ENCODE data around the gene ZNF280A.

Gene ZNF280A, protein sequence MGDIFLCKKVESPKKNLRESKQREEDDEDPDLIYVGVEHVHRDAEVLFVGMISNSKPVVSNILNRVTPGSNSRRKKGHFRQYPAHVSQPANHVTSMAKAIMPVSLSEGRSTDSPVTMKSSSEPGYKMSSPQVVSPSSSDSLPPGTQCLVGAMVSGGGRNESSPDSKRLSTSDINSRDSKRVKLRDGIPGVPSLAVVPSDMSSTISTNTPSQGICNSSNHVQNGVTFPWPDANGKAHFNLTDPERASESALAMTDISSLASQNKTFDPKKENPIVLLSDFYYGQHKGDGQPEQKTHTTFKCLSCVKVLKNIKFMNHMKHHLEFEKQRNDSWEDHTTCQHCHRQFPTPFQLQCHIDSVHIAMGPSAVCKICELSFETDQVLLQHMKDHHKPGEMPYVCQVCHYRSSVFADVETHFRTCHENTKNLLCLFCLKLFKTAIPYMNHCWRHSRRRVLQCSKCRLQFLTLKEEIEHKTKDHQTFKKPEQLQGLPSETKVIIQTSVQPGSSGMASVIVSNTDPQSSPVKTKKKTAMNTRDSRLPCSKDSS

DNA sequence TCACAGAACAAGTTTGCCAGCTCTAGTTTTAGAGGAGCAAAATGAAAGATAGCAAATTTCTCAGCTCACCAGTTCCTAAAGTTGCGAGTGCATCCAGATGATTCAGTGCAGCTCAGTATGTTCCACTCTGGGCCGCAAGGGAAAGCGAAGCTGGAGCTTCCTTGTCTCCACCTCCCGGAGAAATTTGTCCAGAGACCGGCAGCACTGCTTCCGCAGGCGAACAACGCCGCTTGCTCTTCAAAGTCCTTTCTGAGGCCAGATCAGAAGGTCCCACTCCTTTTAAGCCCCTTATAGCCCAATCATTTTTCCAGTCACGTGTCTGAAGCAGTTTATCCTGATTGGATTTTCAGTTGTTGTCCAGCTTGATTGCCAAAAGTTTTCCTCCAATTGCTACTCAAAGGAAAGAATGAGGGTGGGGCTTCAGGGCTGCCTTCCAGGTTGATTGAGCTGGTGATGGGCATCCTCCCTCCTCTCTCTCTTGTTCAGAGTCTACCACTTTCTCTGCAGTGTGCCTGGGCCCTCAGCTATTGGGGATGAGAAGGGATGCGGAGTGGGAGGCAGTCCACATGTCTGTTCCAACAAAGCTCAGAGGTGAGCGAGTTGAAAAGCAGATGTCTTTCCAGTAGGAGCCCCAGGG lies at the start of gene ZNF280A:
Gene ZNF280A (minus strand): TSS at position 251 of the 637 bp plus-strand sequence. CDS start 4,640 bp downstream, outside the sequence.
- in situ Hi-C loops (cut with HindIII; ENCODE audit: low pct_ligation_motif_present, low pct_unique_long_range_greater_than_20kb, low sequenced_read_pairs), result no loop called here
- DNase-seq, result no peak

DNA sequence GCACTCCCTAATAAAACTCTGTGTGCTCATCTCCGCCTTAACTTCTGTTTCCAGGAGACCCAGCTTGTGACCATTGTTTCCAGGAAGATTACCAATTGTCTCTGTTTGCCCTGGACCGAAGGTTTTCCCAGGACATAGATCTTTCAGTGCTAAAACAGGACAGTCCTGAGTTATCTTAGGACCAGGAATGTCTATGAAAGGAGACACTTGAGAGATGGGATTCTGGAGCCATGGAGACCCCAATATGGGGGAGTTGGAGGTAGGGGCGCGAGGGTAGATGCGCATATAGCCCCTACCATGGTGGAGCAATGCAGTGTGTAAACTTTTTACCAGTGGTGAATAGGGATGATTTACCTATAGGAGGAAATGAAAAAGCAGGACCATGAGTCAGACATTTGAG lies 49.1 kb upstream of the ZNF280A start:
- in situ Hi-C loops (cut with HindIII; ENCODE audit: low pct_ligation_motif_present, low pct_unique_long_range_greater_than_20kb, low sequenced_read_pairs), result no loop called here
- DNase-seq, result no peak

DNA sequence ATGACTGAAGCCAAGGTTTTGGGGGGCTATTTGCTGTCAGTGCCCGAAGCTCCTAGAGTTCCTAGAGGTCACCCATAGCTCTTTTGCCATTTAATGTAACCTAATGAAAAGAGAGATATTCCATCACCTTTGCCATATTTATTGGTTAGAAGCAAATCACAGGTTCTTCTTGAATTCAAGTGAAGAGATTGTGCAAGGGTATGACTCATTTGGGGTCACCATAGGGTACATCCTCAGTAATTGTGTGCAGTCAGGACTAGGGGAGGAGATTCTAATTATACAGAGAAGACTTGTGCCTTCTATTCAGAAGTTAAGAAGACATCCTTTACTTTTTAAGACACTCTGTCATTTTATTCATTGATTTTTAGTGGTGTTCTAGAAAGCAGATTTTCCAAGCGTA lies 45.9 kb upstream of the ZNF280A start:
- in situ Hi-C loops (cut with HindIII; ENCODE audit: low pct_ligation_motif_present, low pct_unique_long_range_greater_than_20kb, low sequenced_read_pairs), result no loop called here
- DNase-seq, result no peak

DNA sequence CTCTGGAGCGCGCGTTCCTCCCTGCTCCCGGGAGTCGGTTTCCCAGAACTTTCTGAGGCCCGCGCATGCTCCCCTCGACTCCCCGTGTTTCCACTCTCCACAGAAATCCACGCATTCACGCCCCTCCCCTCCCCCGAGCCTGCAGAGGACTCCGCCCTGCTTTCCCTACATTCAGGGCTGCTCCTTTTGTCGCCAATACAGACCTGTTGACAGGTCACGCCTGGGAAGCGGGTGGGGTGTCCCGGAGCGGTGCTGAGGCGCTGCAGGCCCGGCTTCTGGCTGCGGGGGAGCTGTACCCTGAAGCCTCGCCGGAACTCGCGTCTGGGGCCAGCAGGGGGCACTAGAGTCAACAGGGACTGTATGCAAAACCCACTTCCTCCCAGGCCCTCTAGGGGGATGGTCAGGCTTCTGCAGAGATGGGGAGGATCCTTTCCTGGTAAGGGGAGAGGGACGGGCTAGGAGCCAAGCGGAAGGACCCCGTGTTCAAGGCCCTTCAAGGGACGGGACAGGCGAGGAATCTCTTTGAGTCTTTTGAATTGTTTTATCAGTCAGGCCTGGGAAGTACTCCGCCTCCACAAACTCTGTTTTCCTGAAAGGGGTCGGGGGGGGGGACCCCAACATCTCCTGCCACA lies 39.0 kb upstream of the ZNF280A start, which contains the start of gene PRAME:
Gene PRAME (minus strand): TSS at position 294 of the 632 bp plus-strand sequence. CDS start 2,433 bp downstream, outside the sequence.
- DNase-seq, result peak; percentile 91
- in situ Hi-C loops (cut with HindIII; ENCODE audit: low pct_ligation_motif_present, low pct_unique_long_range_greater_than_20kb, low sequenced_read_pairs), result no loop called here

DNA sequence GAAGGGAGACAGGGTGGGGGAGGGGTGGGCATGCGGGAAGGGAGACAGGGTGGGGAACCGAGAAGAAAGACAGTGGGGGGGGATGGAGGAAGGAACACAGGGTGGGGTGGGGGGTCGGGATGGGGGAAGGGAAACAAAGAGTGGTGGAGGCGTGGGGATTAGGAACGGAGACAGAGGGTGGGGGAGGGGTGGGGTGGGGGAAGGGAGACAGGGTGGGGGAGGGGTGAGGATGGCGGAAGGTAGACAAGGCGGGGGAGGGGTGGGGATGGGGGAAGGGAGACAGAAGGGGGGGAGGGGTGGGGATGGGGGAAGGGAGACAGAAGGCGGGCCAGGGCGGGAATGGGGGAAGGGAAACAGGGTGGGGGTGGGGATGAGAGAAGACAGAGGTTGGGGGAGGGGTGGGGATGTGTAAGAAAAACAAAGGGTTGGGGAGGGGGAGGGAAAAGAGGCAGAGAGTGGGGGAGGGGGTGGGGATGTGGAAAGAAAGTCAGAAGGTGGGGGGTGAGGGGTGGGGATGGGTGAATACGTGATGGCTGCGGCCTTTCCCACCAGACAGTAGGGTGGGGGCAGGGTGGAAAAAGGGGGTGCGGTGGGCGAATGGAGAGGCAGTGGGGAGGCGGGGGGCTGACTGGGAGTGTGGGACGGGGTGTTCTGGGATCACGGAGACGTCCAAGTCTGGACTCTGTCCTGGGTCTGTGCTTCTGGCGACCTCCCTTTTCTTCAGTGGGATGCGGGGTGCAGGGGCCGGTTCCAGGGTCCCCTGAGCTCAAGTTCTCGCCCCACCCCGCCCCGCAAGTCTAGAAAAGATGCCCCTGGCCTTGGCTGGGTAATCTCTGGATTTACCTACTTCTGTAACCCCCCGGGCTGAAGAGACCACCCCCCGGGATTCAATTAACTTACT lies 38.3 kb upstream of the ZNF280A start:
- in situ Hi-C loops (cut with HindIII; ENCODE audit: low pct_ligation_motif_present, low pct_unique_long_range_greater_than_20kb, low sequenced_read_pairs), result no loop called here
- DNase-seq, result no peak

DNA sequence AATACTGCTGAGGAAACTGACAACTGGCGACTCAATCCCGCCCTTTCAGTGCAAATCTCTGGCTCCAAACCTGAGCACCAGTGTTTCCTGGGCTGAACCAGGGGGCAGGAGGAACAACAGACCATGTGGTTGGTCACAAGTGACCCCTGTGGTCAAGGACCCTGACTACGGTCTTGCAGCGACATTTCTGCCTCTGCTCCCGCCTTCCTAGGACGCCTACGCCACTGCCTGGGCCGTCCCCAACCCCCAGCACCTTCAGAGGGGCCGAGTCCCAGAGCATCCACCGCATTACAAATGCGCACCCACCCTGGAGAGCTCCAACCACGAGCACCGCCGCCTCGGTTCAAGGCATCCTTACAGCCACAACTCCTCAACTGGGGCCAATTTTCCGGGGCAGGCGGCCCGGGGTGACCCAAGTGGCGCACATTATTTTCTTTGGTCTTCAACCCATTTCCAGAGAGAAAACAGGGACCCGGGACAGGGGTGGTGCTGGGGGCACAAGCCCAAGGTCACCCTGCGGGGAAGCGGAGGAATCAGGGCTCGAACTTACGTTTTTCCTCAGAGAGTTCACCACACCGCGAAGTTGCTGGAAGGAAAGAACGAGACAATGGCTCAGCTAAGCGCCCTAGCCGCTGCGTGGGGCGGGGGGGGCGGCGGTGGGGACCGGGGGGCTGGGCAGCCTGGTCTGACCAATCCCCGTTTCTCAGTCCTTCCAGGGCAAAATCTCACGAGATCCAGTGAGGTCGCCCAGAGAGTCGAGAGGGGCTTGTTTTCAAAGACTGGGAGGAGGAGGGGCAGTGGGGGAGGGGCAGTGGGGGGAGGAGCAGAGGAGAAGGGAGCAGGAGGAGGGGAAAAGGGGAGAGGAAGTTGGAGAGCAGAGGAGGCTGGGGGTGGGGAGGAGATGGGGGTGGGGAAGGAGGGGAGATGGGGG lies 37.2 kb upstream of the ZNF280A start:
- in situ Hi-C loops (cut with HindIII; ENCODE audit: low pct_ligation_motif_present, low pct_unique_long_range_greater_than_20kb, low sequenced_read_pairs), result no loop called here

DNA sequence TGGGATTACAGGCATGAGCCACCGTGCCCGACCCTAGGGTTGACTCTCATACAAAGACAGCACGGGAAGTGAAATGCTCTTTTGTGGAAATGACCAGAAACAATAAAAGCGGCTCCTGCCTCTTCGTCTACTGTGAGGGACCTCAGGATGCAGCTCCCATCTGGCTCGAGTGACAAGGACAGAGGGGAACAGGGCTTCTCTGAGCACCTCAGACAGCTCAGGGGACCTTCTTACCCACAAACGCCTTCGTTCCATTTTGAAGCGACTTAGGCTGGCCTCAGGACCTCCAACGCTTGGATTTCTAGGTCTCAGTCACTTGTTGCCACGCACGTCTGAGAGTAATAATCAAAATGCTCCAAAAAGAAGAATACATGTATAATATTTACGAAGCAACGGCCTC lies 36.5 kb upstream of the ZNF280A start:
- in situ Hi-C loops (cut with HindIII; ENCODE audit: low pct_ligation_motif_present, low pct_unique_long_range_greater_than_20kb, low sequenced_read_pairs), result no loop called here
- DNase-seq, result no peak

More for the DNA sequence above, 37.2 kb upstream of the ZNF280A start:
- DNase-seq, result no peak

DNA sequence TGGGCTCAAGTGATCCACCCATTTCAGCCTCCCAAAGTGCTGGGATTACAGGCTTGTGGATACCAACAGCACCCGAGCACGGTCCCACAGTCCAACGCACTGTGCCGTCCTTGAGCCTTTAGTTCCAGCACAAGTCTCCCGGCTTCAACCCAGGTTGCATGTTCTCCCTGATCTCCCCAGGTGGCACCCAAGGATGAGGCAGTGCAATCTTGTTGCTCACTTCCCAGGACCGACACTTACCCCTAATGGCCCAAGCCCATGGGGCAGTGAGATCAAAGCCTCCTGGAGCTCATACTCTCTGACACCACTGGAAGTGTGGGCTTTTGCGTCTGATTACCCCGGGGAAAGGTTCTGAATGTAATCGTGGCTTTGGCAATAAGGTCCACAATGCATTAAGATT lies 35.5 kb upstream of the ZNF280A start:
- no peak for DNase-seq
- in situ Hi-C loops (cut with HindIII; ENCODE audit: low pct_ligation_motif_present, low pct_unique_long_range_greater_than_20kb, low sequenced_read_pairs), result no loop called here

DNA sequence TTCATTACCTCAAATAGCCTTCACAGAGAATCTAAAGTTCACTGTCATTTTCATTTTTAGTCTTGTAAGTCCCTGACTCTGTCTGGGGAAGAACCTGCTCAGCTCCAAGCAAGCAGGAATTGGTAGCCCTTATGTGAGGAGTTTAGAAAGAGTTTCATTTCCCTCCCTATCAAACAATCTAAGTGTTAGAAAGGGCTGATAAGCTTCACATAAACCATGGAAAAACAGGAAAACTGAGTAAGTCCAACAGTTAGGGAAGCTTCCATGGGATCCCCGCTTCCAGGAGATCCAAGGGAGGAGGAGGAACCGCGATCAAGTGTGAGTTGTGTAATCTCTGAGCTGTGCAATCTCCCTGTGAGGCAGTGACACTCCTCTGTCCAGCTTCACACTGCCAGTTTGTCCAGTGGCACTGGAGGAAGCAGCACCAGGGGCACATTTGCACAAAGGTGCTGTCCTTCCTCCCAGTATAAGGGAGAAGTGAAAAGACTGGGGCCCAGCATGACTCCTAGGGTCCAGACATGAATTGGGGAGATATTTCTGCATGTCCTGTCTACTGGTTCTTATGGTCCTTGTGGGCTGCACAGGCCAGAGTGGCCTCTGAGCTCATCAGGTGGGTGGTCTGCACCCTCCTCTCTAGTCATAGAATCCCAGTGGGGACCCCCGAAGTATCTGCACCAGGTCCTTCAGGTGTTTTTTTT lies 34.7 kb upstream of the ZNF280A start:
- no peak for DNase-seq
- in situ Hi-C loops (cut with HindIII; ENCODE audit: low pct_ligation_motif_present, low pct_unique_long_range_greater_than_20kb, low sequenced_read_pairs), result no loop called here

DNA sequence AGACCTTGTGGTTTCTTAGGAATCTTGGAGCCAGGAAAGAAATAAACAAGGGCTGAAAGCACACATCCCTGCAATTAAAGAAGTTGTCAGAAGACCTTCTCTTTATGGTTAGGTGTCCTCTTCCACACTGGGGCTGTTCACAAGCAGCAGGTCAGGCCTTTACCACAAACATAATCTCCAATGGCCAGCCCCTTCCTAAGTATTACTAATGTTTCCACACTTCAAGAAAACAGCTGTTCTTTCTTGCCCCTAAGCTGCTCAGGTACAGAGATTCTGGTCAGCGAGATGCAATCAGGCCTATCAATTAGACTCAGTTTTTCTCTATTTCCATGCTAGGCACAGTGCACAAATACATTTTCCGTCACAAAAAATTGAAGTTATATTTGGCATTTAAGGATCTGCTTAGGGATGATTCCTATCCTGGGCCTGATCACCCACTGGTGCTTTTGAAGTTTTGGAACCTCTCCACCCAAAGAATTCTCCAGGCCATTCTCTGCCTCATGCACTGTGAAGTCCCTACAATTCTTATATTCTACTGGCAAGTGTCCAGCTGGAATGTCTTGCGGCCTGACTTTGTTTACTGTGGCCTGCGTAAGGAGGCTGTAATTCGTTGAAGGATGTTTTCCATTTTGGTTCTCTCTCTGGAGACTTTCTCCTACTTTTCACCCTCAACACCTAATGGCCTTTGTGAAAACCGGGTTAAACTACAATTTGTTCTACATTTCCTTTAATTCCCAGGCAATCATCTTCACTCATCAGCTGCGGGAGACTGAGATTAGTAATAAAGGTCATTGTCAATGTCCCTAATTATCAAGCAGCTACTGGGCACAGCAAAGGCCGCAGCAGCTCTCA lies 33.9 kb upstream of the ZNF280A start:
- in situ Hi-C loops (cut with HindIII; ENCODE audit: low pct_ligation_motif_present, low pct_unique_long_range_greater_than_20kb, low sequenced_read_pairs), result no loop called here
- no peak for DNase-seq

DNA sequence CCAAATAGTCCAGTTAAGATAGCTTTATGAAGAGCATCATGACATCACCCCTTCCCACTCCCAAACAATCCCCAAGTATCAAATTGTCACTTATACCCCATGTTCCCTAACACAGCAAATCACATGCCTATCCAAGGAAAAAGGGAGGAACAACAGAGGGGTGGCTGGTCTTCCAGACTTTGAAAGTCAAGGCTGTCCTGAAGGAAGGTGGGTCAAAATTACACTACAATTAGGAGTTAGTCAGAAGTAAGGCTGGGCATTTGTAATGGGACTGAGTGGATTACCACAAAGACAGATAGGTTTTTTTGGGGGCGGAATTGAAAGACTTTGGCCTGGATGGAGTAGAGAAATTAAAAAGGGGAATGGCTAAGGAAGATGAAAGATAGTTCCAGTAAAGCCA lies 33.1 kb upstream of the ZNF280A start:
- in situ Hi-C loops (cut with HindIII; ENCODE audit: low pct_ligation_motif_present, low pct_unique_long_range_greater_than_20kb, low sequenced_read_pairs), result no loop called here

DNA sequence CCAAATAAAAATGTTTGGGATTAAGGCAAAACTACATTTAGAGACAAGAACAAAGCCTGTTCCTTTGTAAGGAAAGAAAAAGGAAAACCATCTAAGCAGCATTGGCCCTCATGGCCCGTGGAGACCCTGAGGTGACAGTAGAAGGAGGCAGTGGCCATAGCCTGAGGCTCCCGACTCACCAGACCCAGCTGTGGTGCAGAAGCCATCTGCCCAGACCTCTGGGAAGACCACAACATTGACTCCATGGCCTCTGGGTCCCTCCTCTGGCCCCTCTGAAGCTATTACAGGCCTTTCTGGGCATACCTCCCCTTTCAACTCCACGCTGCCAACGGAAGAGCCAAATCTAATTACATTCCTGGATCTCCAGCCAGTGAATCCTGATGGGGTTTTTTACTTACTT lies 32.6 kb upstream of the ZNF280A start:
- in situ Hi-C loops (cut with HindIII; ENCODE audit: low pct_ligation_motif_present, low pct_unique_long_range_greater_than_20kb, low sequenced_read_pairs), result no loop called here
- DNase-seq, result no peak

More for the DNA sequence above, 33.1 kb upstream of the ZNF280A start:
- no peak for DNase-seq

DNA sequence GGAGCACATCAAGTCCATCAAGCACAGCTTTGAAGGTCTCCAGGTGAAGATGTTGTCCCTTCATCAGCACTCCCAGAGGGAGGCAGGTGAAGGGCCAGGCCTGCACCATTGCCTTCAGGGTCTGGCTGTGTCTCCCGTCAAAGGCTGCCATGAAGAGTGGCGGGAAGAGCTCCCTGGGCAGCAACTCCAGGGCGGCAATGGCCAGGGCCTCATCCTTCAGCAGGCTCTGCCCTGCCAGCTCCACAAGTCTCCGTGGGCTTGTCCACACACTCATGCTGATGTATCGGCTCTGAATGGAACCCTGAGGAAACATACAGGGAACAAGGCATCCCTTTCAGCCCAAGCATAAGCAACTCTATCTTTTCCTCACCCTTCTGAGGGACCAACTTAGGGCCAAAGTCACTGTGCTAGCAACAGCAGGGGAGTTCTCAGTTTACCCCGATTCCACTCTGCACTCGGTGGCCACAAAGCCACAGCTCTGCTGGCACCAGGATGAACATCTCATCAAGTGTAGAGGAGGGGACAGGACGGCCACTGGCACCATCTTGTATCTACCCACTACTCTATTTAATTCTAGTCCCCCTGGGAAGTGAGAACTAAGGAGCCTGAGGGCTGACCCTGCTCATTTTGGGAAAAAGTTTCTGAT lies 30.8 kb upstream of the ZNF280A start:
- in situ Hi-C loops (cut with HindIII; ENCODE audit: low pct_ligation_motif_present, low pct_unique_long_range_greater_than_20kb, low sequenced_read_pairs), result no loop called here
- DNase-seq, result no peak

DNA sequence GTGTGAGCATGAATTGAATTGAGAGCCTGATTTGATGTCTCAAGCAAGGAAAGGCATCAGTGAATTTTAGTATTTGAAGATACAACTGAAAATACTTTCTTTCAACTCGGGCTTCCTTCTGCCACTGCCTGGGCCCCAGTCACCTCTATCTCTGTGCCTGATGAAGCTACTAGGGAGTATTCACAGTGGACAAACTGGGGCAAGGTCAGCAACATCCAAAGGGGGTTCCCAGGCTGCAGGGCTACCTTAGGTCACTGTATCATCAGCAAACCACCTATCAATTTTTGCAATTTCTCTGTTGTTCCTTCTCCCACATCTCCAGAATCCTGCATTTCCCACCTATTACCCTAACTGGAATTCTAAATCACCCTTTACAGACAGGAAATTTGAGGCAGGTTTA lies 28.8 kb upstream of the ZNF280A start:
- DNase-seq, result no peak
- in situ Hi-C loops (cut with HindIII; ENCODE audit: low pct_ligation_motif_present, low pct_unique_long_range_greater_than_20kb, low sequenced_read_pairs), result no loop called here

DNA sequence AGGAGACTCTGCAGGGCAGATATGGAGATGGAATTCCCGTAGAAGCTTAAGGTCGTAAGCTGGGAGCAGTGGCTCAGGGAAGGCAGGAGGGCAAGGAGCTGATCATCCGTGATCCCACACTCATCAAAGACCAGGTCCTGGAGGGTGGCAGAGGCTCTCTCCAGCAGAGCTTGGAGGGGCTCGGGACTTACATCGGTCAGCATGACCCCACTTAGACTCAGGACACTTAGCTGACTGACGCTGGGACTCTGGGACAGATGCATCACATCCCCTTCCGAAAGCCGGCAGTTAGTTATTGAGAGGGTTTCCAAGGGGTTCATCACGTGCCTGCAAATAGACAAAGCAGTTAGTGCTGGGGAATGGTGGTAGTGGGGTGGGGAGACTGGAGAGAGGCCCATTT lies 28.2 kb upstream of the ZNF280A start:
- in situ Hi-C loops (cut with HindIII; ENCODE audit: low pct_ligation_motif_present, low pct_unique_long_range_greater_than_20kb, low sequenced_read_pairs), result no loop called here
- no peak for DNase-seq
